Activated naive CD8-positive, alpha-beta T cell treated with anti-CD3 and anti-CD28 coated beads, Interleukin-2, amount 50 U/mL, for 16 hours (primary cell): Measurements from ENCODE around the gene SMIM10L1.

Experiments used
- DNase-seq: peaks from one replicate; pipeline ENCODE4 v3.0.0-alpha.2; 2020; ENCODE audit warnings: low read depth, low spot score

The SMIM10L1 gene

GRCh38 chr12:11183011-11183410 is 12.0 kb downstream of the SMIM10L1 start:
- no peak for DNase-seq

GRCh38 chr12:11186837-11187236 is 15.8 kb downstream of the SMIM10L1 start, which contains the start of gene TAS2R42:
TAS2R42 (minus strand) TSS chr12:11186937; CDS start chr12:11186937, 0 bp downstream.
- DNase-seq, result no peak

- DNase-seq, result no peak
Measured at GRCh38 chr12:11202811-11203210, 31.8 kb downstream of the SMIM10L1 start.

- DNase-seq, result no peak
Measured at GRCh38 chr12:11204173-11204572, 33.2 kb downstream of the SMIM10L1 start.

GRCh38 chr12:11209113-11209512 is 38.1 kb downstream of the SMIM10L1 start:
- no peak for DNase-seq
